Panc1 (cell line): ENCODE data around the gene SYTL3. TPM values are rescaled to one million over a fixed set of nuclear protein-coding genes. Genes with fewer than 3 reads are reported as not detected.

ENCODE experiments used
- ATAC-seq: fragments of 200-7000 bp; cut with Tn5 transposase; 2 replicates; pipeline ENCODE4 v1.9.1; 2020; ENCODE audit warnings: mild to moderate bottlenecking, moderate library complexity
- BruUV-seq: library from RNA; stranded (reverse); fragments of 400-500 nt; replicated peaks from 2 replicates; lab custom pipeline; 2021; lab: Mats Ljungman, UMichigan
- CTCF ChIA-PET: fragments of 300-600 bp; sonication (Branson Sonifier 250); formaldehyde crosslinking; loops from one replicate; lab custom pipeline; 2022; ENCODE audit warnings: antibody characterized with exemption; lab: Charles Lee
- POLR2A ChIA-PET: fragments of 300-600 bp; sonication (Branson Sonifier 250); formaldehyde crosslinking; loops from one replicate; lab custom pipeline; 2022; ENCODE audit warnings: antibody characterized with exemption; lab: Charles Lee
- DNase-seq: peaks from one replicate; pipeline ENCODE4 v3.0.0-alpha.2; 2010; ENCODE audit warnings: low read depth, low spot score
- H3K27ac ChIP-seq: 2 replicates; pipeline ENCODE4 v1.5.1; 2011; ENCODE audit warnings: mild to moderate bottlenecking, low read length, inconsistent platforms
- H3K27me3 ChIP-seq: fragments of 200-500 bp; sonication (Bioruptor generic); 2 replicates; pipeline ENCODE4 v1.6.0; 2014; ENCODE audit warnings: low read length, inconsistent platforms; ENCODE audit not compliant: control insufficient read depth, insufficient read depth
- H3K36me3 ChIP-seq: fragments of 200-500 bp; sonication (Bioruptor generic); 2 replicates; pipeline ENCODE4 v1.5.1; 2014; ENCODE audit warnings: inconsistent platforms, mild to moderate bottlenecking, low read length, moderate library complexity; ENCODE audit not compliant: control insufficient read depth, insufficient read depth
- H3K4me1 ChIP-seq: 2 replicates; pipeline ENCODE4 v1.5.1; 2011; ENCODE audit warnings: inconsistent platforms, mild to moderate bottlenecking, low read length, moderate library complexity; ENCODE audit not compliant: control insufficient read depth, insufficient read depth
- H3K4me3 ChIP-seq, 2 experiments: 2 replicates each; pipeline ENCODE4 v1.5.1; 2011 to 2012; ENCODE audit warnings: low read depth in 2 of 2, low read length in 2 of 2, mild to moderate bottlenecking in 2 of 2, inconsistent platforms in 1 of 2, moderate library complexity in 1 of 2
- H3K9me3 ChIP-seq: fragments of 200-500 bp; sonication (Bioruptor generic); 2 replicates; pipeline ENCODE4 v1.5.1; 2014; ENCODE audit warnings: low read depth, mild to moderate bottlenecking, inconsistent platforms, low read length, moderate library complexity; ENCODE audit not compliant: control insufficient read depth, insufficient read depth
- POLR2AphosphoS5 ChIP-seq: IDR thresholded peaks from 2 replicates; pipeline ENCODE4 v1.6.1; 2012; ENCODE audit warnings: mild to moderate bottlenecking, low read depth, low read length, moderate library complexity
- SIN3A ChIP-seq: IDR thresholded peaks from 2 replicates; pipeline ENCODE4 v1.6.1; 2012; ENCODE audit warnings: low read depth, mild to moderate bottlenecking, low read length, moderate library complexity, borderline replicate concordance; ENCODE audit not compliant: insufficient read depth
- TCF7L2 ChIP-seq: IDR thresholded peaks from 2 replicates; pipeline ENCODE4 v1.6.1; 2011; ENCODE audit warnings: mild to moderate bottlenecking, low read depth, low read length, inconsistent platforms
- in situ Hi-C: cut with HindIII; loops from 2 replicates; pipeline ENCODE4 v1.10.0; 2016; ENCODE audit warnings: low sequenced_read_pairs, low pct_unique_long_range_greater_than_20kb
- intact Hi-C: fragments of 100-400 bp; cut with micrococcal nuclease; formaldehyde crosslinking; loops from one replicate; pipeline ENCODE4 v1.10.0; 2022; ENCODE audit not compliant: unreplicated experiment
- total RNA-seq: library from RNA; stranded (reverse); gene quantifications from one replicate; pipeline ENCODE4 v1.2.1, GENCODE V29; 2021; ENCODE audit not compliant: unreplicated experiment
- TF ChIP-seq, protein P1 (sequence below), 2 experiments: IDR thresholded peaks; 2 replicates each; pipeline ENCODE4 v1.6.1; 2011 to 2012; ENCODE audit warnings: low read depth in 2 of 2, control low read depth in 1 of 2, low read length in 1 of 2, mild to moderate bottlenecking in 1 of 2, moderate library complexity in 1 of 2; ENCODE audit not compliant: insufficient read depth in 1 of 2
- TF ChIP-seq, protein P2 (sequence below): fragments of 450-650 bp; IDR thresholded peaks from 2 replicates; pipeline ENCODE4 v1.5.1; 2017; ENCODE audit warnings: mild to moderate bottlenecking

The SYTL3 gene
- total RNA-seq, 1 experiment from 2014 or later, result 1.4 TPM

DNA sequence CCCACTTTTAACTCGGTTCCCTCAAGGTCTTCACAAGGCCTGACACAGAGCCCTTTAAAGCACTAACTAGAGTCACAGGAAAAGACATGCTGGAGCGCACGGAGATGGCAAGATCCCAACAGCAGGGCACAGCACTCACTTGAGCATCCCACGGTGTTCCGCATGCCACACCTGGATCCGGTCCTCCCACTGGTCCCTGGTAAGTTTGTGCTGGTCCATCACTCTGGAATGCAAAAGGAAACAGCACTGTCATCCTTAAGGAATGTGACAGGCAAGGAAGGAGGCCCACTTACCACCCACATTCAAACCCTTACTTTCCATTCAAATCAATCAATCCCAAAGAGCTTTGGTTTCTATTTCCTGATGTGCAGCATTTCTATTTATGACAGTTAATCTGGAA, 134.7 kb downstream of the SYTL3 start:
- TF ChIP-seq, protein P1, sequence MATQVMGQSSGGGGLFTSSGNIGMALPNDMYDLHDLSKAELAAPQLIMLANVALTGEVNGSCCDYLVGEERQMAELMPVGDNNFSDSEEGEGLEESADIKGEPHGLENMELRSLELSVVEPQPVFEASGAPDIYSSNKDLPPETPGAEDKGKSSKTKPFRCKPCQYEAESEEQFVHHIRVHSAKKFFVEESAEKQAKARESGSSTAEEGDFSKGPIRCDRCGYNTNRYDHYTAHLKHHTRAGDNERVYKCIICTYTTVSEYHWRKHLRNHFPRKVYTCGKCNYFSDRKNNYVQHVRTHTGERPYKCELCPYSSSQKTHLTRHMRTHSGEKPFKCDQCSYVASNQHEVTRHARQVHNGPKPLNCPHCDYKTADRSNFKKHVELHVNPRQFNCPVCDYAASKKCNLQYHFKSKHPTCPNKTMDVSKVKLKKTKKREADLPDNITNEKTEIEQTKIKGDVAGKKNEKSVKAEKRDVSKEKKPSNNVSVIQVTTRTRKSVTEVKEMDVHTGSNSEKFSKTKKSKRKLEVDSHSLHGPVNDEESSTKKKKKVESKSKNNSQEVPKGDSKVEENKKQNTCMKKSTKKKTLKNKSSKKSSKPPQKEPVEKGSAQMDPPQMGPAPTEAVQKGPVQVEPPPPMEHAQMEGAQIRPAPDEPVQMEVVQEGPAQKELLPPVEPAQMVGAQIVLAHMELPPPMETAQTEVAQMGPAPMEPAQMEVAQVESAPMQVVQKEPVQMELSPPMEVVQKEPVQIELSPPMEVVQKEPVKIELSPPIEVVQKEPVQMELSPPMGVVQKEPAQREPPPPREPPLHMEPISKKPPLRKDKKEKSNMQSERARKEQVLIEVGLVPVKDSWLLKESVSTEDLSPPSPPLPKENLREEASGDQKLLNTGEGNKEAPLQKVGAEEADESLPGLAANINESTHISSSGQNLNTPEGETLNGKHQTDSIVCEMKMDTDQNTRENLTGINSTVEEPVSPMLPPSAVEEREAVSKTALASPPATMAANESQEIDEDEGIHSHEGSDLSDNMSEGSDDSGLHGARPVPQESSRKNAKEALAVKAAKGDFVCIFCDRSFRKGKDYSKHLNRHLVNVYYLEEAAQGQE (IDR thresholded peaks at IDR 0.05; ENCODE audit: insufficient read depth in 1 of 2, low read depth in 2 of 2, low read length in 1 of 2), result no peak
- TF ChIP-seq TCF7L2 (no peak), SIN3A (no peak)
- intact Hi-C loops (no loop called here), in situ Hi-C loops (no loop called here)
- peaks cover 49% of the 10 kb centered on the region for H3K36me3 ChIP-seq
- no peak overlapping the region for H3K27ac ChIP-seq
- CTCF ChIA-PET, result no interaction called here
- H3K4me3 ChIP-seq, result no peak overlapping the region
- H3K27me3 ChIP-seq, result no peaks in the 10 kb centered on the region
- POLR2A ChIA-PET, result no interaction called here
- no peaks in the 10 kb centered on the region for H3K9me3 ChIP-seq
- H3K4me1 ChIP-seq, result no peaks in the 10 kb centered on the region
- no TSS peak for BruUV-seq
- no peak for ATAC-seq
- no peak for DNase-seq

DNA sequence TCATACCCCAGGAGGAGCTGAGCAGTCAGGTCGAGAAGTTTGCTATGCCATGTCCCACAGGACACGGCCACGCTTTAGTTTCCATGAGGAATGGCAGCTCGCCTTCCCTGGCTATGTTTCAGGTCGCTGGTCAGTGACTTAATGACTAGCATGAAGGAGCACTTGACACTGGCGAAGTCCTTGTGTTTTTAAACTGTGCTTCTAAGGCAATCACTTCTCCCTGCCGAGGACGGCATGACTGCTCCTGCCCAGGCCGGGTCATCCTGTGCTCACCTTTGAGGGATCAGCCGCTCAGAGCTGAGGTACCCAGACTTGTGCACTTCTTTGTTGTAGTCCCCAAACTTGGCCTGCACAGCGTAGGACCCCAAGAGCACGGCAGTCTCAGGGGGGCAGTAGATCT, 135.2 kb downstream of the SYTL3 start:
- DNase-seq, result no peak
- no peak for ATAC-seq
- Histone ChIP-seq H3K36me3 (peaks cover 49% of the 10 kb centered on the region), H3K4me1 (no peaks in the 10 kb centered on the region), H3K4me3 (no peak overlapping the region), H3K9me3 (no peaks in the 10 kb centered on the region), H3K27ac (no peak overlapping the region), H3K27me3 (no peaks in the 10 kb centered on the region)
- POLR2A ChIA-PET, result no interaction called here
- CTCF ChIA-PET, result interaction anchor here (1.1 kb wide), 1 partner anchor 24 kb away, joined by 5 read pairs; no protein-coding TSS in a partner anchor
- TF ChIP-seq POLR2AphosphoS5, result no peak
- TF ChIP-seq, protein P1 (IDR thresholded peaks at IDR 0.05; ENCODE audit: insufficient read depth in 1 of 2, low read depth in 2 of 2, low read length in 1 of 2), result no peak
- no peak for TF ChIP-seq SIN3A
- TF ChIP-seq TCF7L2, result no peak
- TF ChIP-seq, protein P2, sequence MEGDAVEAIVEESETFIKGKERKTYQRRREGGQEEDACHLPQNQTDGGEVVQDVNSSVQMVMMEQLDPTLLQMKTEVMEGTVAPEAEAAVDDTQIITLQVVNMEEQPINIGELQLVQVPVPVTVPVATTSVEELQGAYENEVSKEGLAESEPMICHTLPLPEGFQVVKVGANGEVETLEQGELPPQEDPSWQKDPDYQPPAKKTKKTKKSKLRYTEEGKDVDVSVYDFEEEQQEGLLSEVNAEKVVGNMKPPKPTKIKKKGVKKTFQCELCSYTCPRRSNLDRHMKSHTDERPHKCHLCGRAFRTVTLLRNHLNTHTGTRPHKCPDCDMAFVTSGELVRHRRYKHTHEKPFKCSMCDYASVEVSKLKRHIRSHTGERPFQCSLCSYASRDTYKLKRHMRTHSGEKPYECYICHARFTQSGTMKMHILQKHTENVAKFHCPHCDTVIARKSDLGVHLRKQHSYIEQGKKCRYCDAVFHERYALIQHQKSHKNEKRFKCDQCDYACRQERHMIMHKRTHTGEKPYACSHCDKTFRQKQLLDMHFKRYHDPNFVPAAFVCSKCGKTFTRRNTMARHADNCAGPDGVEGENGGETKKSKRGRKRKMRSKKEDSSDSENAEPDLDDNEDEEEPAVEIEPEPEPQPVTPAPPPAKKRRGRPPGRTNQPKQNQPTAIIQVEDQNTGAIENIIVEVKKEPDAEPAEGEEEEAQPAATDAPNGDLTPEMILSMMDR, result no peak
- intact Hi-C loops, result no loop called here
- in situ Hi-C loops, result no loop called here
- BruUV-seq, result no TSS peak
